ENCODE data around the gene FBN1. TPM values are rescaled to one million over a fixed set of nuclear protein-coding genes. Genes with fewer than 3 reads are reported as not detected.

FBN1 gene
- total RNA-seq, 1 donor from 2014 or later = 102 TPM

DNA sequence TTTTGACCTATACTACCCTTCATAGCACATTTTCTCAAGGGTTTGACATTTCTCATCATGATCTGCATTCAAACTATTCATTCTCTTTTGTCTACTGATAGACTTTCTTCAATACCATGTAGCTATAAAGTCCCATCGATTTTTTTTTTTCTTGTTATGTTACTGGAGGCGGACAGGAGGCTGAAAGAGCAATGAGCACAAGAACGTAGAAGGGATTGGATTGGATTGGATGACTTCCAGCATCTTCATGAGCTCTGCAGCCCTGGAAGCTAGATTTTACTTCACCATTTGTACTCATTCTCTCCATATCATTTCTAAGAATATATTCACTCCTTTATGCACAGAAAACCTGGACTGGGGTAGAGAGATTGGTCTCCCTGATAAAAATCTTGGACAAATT is 271.0 kb downstream of the FBN1 start:
- Histone ChIP-seq H3K27me3 (no peaks in the 10 kb centered on the region), H3K4me3 (no peak overlapping the region), H3K36me3 (no peaks in the 10 kb centered on the region), H3K27ac (no peak overlapping the region), H3K4me1 (no peaks in the 10 kb centered on the region), H3K9me3 (no peaks in the 10 kb centered on the region)
- intact Hi-C loops (cut with DNase I) = no loop called here
- no peak for TF ChIP-seq POLR2A (IDR thresholded peaks at IDR 0.05)
- TF ChIP-seq, protein P1, sequence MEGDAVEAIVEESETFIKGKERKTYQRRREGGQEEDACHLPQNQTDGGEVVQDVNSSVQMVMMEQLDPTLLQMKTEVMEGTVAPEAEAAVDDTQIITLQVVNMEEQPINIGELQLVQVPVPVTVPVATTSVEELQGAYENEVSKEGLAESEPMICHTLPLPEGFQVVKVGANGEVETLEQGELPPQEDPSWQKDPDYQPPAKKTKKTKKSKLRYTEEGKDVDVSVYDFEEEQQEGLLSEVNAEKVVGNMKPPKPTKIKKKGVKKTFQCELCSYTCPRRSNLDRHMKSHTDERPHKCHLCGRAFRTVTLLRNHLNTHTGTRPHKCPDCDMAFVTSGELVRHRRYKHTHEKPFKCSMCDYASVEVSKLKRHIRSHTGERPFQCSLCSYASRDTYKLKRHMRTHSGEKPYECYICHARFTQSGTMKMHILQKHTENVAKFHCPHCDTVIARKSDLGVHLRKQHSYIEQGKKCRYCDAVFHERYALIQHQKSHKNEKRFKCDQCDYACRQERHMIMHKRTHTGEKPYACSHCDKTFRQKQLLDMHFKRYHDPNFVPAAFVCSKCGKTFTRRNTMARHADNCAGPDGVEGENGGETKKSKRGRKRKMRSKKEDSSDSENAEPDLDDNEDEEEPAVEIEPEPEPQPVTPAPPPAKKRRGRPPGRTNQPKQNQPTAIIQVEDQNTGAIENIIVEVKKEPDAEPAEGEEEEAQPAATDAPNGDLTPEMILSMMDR (IDR thresholded peaks at IDR 0.05) = no peak
- no peak for TF ChIP-seq POLR2AphosphoS5 (IDR thresholded peaks at IDR 0.05; ENCODE audit: insufficient read depth in 1 of 2, low read depth in 1 of 2)
- no peak for DNase-seq (ENCODE audit: extremely low spot score in 2 of 2)

DNA sequence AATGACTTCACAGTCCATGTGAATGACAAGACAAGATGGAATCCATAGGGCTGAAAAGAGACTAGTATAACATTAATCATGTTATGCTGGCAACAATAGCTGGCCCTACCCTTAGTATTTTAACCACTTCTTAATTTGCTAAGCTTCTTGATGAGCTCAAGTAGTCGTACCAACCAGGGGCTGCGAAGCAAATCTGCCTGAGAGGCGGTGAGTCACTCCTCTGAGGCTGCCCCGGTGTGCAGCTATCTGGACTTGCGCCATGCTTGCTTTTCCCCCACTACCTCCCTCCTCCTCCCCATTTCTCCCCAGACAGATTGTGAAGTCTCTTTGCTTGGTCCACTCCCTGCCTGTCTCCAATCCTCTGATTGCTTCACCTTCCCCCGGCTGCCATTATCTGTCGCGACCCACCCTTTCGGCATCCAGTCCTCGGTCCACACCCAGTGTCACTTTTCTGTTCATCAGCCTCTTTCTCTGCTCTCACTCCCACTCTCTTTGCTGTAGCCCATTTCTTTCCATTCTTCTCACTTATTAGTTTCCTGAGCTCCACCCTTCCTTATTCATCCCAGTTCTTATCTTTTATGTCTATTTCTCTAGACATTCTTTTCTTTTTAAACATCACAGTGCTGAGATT is 271.6 kb downstream of the FBN1 start:
- Histone ChIP-seq H3K9me3 (no peaks in the 10 kb centered on the region), H3K36me3 (no peaks in the 10 kb centered on the region), H3K27ac (no peak overlapping the region), H3K4me1 (no peaks in the 10 kb centered on the region), H3K27me3 (no peaks in the 10 kb centered on the region), H3K4me3 (no peak overlapping the region)
- intact Hi-C loops (cut with DNase I) = no loop called here
- DNase-seq (ENCODE audit: extremely low spot score in 2 of 2) = peak in 1 of 2 donors; percentile 85
- TF ChIP-seq POLR2AphosphoS5 (IDR thresholded peaks at IDR 0.05; ENCODE audit: insufficient read depth in 1 of 2, low read depth in 1 of 2) (no peak), POLR2A (IDR thresholded peaks at IDR 0.05) (no peak)
- TF ChIP-seq, protein P1 (IDR thresholded peaks at IDR 0.05) = no peak

DNA sequence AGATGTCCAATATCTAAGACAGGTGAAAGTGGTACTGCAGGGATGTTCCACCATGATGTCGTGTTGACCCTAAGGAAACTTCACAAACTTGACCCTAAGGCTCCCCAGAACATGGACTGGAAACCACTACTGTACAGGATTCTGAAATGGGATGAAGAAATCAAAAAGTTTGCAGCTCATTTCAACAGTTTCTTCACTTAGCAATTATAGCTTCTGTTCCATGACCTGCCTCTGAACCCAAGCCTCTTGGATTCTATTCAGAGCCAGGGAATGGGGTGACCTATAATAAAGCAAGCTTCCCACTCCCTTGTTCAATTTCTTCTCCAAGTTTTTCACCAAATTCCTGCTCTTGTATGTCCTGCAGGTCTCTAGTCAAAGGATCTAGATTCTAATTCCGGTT is 273.5 kb downstream of the FBN1 start:
- Histone ChIP-seq H3K36me3 (no peaks in the 10 kb centered on the region), H3K4me1 (no peaks in the 10 kb centered on the region), H3K4me3 (no peak overlapping the region), H3K27ac (no peak overlapping the region), H3K27me3 (no peaks in the 10 kb centered on the region), H3K9me3 (no peaks in the 10 kb centered on the region)
- intact Hi-C loops (cut with DNase I) = no loop called here
- TF ChIP-seq, protein P1 (IDR thresholded peaks at IDR 0.05) = no peak
- no peak for TF ChIP-seq POLR2AphosphoS5 (IDR thresholded peaks at IDR 0.05; ENCODE audit: insufficient read depth in 1 of 2, low read depth in 1 of 2)
- no peak for DNase-seq (ENCODE audit: extremely low spot score in 2 of 2)

DNA sequence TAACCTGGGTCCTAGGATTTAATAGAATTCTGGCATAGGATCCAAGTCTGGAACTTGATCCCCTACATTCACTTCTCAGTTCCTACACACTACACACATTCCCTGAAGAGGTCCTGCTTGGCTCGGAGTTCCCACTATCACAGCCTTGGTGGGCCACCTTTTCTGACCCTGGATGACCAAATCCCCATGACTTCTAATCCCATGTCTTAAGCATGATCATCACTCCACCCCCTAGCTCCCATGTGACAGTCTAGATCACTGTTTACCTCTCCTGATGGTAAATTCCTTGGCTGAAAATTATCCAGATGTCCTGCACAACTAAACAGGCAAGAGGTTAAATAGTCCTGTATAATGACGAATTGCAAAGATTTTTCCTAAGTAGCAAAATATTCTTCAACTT is 274.0 kb downstream of the FBN1 start:
- Histone ChIP-seq H3K27me3 (no peaks in the 10 kb centered on the region), H3K4me3 (no peak overlapping the region), H3K36me3 (no peaks in the 10 kb centered on the region), H3K9me3 (no peaks in the 10 kb centered on the region), H3K27ac (no peak overlapping the region), H3K4me1 (no peaks in the 10 kb centered on the region)
- intact Hi-C loops (cut with DNase I) = no loop called here
- TF ChIP-seq, protein P1 (IDR thresholded peaks at IDR 0.05) = no peak
- no peak for TF ChIP-seq POLR2A (IDR thresholded peaks at IDR 0.05)
- TF ChIP-seq POLR2AphosphoS5 (IDR thresholded peaks at IDR 0.05; ENCODE audit: insufficient read depth in 1 of 2, low read depth in 1 of 2) = no peak
- DNase-seq (ENCODE audit: extremely low spot score in 2 of 2) = no peak

DNA sequence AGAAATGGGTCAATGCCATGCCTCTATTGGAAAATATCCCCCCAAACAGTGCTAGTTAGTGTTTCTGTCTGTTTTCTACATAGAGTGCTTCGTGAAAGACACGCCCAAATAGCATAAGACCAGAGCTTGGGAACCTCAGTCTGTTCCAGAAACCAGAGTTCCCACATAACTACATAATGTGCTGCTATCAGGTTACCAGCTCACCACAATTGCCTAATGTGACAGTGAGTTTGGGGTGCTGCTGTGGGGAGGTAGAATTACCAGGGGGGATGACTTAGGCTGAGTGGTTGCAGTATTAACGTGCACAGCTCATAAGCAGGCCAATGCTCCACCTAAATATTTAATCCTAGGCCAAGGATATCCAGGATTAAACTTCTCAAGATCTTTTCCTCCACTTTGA is 275.0 kb downstream of the FBN1 start:
- TF ChIP-seq, protein P1 (IDR thresholded peaks at IDR 0.05) = no peak
- TF ChIP-seq POLR2AphosphoS5 (IDR thresholded peaks at IDR 0.05; ENCODE audit: insufficient read depth in 1 of 2, low read depth in 1 of 2) (no peak), POLR2A (IDR thresholded peaks at IDR 0.05) (no peak)
- H3K9me3 ChIP-seq = no peaks in the 10 kb centered on the region
- DNase-seq (ENCODE audit: extremely low spot score in 2 of 2) = no peak
- H3K27ac ChIP-seq = no peak overlapping the region
- no peaks in the 10 kb centered on the region for H3K36me3 ChIP-seq
- intact Hi-C loops (cut with DNase I) = no loop called here
- no peaks in the 10 kb centered on the region for H3K4me1 ChIP-seq
- H3K27me3 ChIP-seq = no peaks in the 10 kb centered on the region
- no peak overlapping the region for H3K4me3 ChIP-seq

All from vagina (tissue), 2 donors.